HepG2 (cell line): Measurements from ENCODE around the gene CFAP43. TPM values are rescaled to one million over a fixed set of nuclear protein-coding genes. Genes with fewer than 3 reads are reported as not detected.

ENCODE experiments used
- ATAC-seq: fragments of 200-7000 bp; cut with Tn5 transposase; 3 replicates; pipeline ENCODE4 v1.9.1; 2020; ENCODE audit warnings: mild to moderate bottlenecking, moderate library complexity
- BruUV-seq: library from RNA; stranded (reverse); fragments of 400-500 nt; replicated peaks from 2 replicates; lab custom pipeline; 2021; lab: Mats Ljungman, UMichigan
- CTCF ChIA-PET: fragments of 300-600 bp; formaldehyde crosslinking; extraction: SDS; loops from one replicate; lab custom pipeline; 2021; ENCODE audit warnings: low total read pairs, inconsistent platforms, low intra/inter-chr PET ratio; lab: Yijun Ruan, JAX
- POLR2A ChIA-PET: fragments of 350-600 bp; sonication (Branson Sonifier 250); formaldehyde crosslinking; loops from one replicate; lab custom pipeline; 2020; ENCODE audit warnings: antibody characterized with exemption, inconsistent platforms; lab: Yijun Ruan, JAX
- DNase-seq: peaks from one replicate; pipeline ENCODE4 v3.0.0-alpha.2; 2015; ENCODE audit warnings: low spot score
- FAIRE-seq: peaks from 3 replicates; lab custom pipeline; 2011; peaks lifted over from hg19 to GRCh38; lab: Jason Lieb, UNC
- H2AFZ ChIP-seq: one replicate; pipeline ENCODE4 v1.6.1; 2011; ENCODE audit warnings: low read length, inconsistent platforms
- H3K27ac ChIP-seq: fragments of 300-600 bp; 3 replicates; pipeline ENCODE4 v1.8.0; 2011; ENCODE audit warnings: mixed run types, mild to moderate bottlenecking, mixed read lengths, low read length, inconsistent platforms; ENCODE audit not compliant: insufficient read depth; ENCODE audit errors: extremely low read length
- H3K27me3 ChIP-seq, 2 experiments: fragments of 200-600 bp in 1 of 2; 2 replicates in 1 of 2; 3 replicates in 1 of 2; pipeline versions ENCODE4 v1.6.0 to v1.8.0; 2011; ENCODE audit warnings: low read length in 2 of 2, mild to moderate bottlenecking in 2 of 2, moderate library complexity in 2 of 2, inconsistent platforms in 1 of 2; ENCODE audit not compliant: insufficient read depth in 2 of 2, control insufficient read depth in 1 of 2
- H3K36me3 ChIP-seq, 2 experiments: fragments of 200-600 bp in 1 of 2; replicated peaks in 1 of 2; 2 replicates in 1 of 2; 3 replicates in 1 of 2; pipeline versions ENCODE4 v1.5.1 to v1.8.0; 2011; ENCODE audit warnings: low read length in 2 of 2, inconsistent platforms in 1 of 2; ENCODE audit not compliant: insufficient read depth in 2 of 2, control insufficient read depth in 1 of 2
- H3K4me1 ChIP-seq: 2 replicates; pipeline ENCODE4 v1.5.1; 2012; ENCODE audit warnings: low read length, inconsistent platforms; ENCODE audit not compliant: insufficient read depth
- H3K4me2 ChIP-seq: 2 replicates; pipeline ENCODE4 v1.6.0; 2011; ENCODE audit warnings: low read depth, low read length, inconsistent platforms
- H3K4me3 ChIP-seq, 3 experiments: fragments of 200-600 bp in 1 of 3; sonication (generic), shearing (Covaris generic) in 1 of 3; replicated peaks in 1 of 3; 2 replicates each; pipeline ENCODE4 v1.5.1; 2011 to 2016; ENCODE audit warnings: low read length in 3 of 3, inconsistent platforms in 2 of 3, low read depth in 2 of 3, mild to moderate bottlenecking in 2 of 3, control low read depth in 1 of 3, mixed read lengths in 1 of 3; ENCODE audit not compliant: insufficient read depth in 1 of 3
- H3K79me2 ChIP-seq: one replicate; pipeline ENCODE4 v1.6.1; 2011; ENCODE audit warnings: low read length, inconsistent platforms; ENCODE audit not compliant: insufficient read depth
- H3K9ac ChIP-seq: 2 replicates; pipeline ENCODE4 v1.6.0; 2011; ENCODE audit warnings: mild to moderate bottlenecking, low read depth, low read length, inconsistent platforms; ENCODE audit not compliant: insufficient read depth
- H3K9me3 ChIP-seq: 2 replicates; pipeline ENCODE4 v1.5.1; 2012; ENCODE audit warnings: mild to moderate bottlenecking, low read length
- H4K20me1 ChIP-seq: 2 replicates; pipeline ENCODE4 v1.6.0; 2011; ENCODE audit warnings: inconsistent platforms, mild to moderate bottlenecking, low read length, moderate library complexity; ENCODE audit not compliant: insufficient read depth
- DNMT1 ChIP-seq: sonication (generic); formaldehyde crosslinking; IDR thresholded peaks from 2 replicates; pipeline ENCODE4 v1.5.1; 2020; ENCODE audit warnings: mild to moderate bottlenecking, missing genetic modification reagents
- ESRRA ChIP-seq: sonication (generic); formaldehyde crosslinking; IDR thresholded peaks from 2 replicates; pipeline ENCODE4 v1.5.1; 2020; ENCODE audit warnings: mild to moderate bottlenecking, low read depth, missing genetic modification reagents
- FOXK1 ChIP-seq: sonication (generic); formaldehyde crosslinking; IDR thresholded peaks from 2 replicates; pipeline ENCODE4 v1.4.0; 2020; ENCODE audit warnings: low read depth, missing genetic modification reagents, borderline replicate concordance
- KMT2A ChIP-seq: sonication (generic); formaldehyde crosslinking; IDR thresholded peaks from 2 replicates; pipeline ENCODE4 v1.4.0; 2020; ENCODE audit warnings: missing genetic modification reagents
- MAF1 ChIP-seq: sonication (generic); formaldehyde crosslinking; IDR thresholded peaks from 2 replicates; pipeline ENCODE4 v1.5.0; 2020; ENCODE audit warnings: missing genetic modification reagents, borderline replicate concordance
- SAFB2 ChIP-seq: sonication (generic); formaldehyde crosslinking; IDR thresholded peaks from 2 replicates; pipeline ENCODE4 v1.5.1; 2020; ENCODE audit warnings: missing genetic modification reagents, low read depth, mild to moderate bottlenecking, borderline replicate concordance
- SCMH1 ChIP-seq: sonication (generic); formaldehyde crosslinking; IDR thresholded peaks from 2 replicates; pipeline ENCODE4 v1.9.0; 2021; ENCODE audit warnings: missing genetic modification reagents, mild to moderate bottlenecking, borderline replicate concordance
- SNRNP70 ChIP-seq: fragments of 200-400 bp; formaldehyde crosslinking; IDR thresholded peaks from 2 replicates; pipeline ENCODE4 v1.6.1; 2017; ENCODE audit warnings: mild to moderate bottlenecking, low read depth, low read length, moderate library complexity
- SOX13 ChIP-seq, 3 experiments: fragments of 450-650 bp in 1 of 3; sonication (generic) in 1 of 3; formaldehyde crosslinking in 1 of 3; IDR thresholded peaks in 2 of 3; conservative IDR thresholded peaks in 1 of 3; 2 replicates each; pipeline versions ENCODE4 v1.5.0 to v1.6.1; 2016 to 2020; ENCODE audit warnings: antibody characterized with exemption in 1 of 3, mild to moderate bottlenecking in 1 of 3, missing compliant biosample characterization in 1 of 3, missing genetic modification reagents in 1 of 3, moderate library complexity in 1 of 3
- TARDBP ChIP-seq: sonication (generic); formaldehyde crosslinking; IDR thresholded peaks from 2 replicates; pipeline ENCODE4 v1.8.0; 2022; ENCODE audit warnings: mild to moderate bottlenecking, missing genetic modification reagents
- ZBTB38 ChIP-seq: sonication (generic); formaldehyde crosslinking; IDR thresholded peaks from 2 replicates; pipeline ENCODE4 v1.5.1; 2020; ENCODE audit warnings: mild to moderate bottlenecking, missing genetic modification reagents
- ZFAT ChIP-seq: sonication (generic); formaldehyde crosslinking; conservative IDR thresholded peaks from 2 replicates; pipeline ENCODE4 v1.8.1; 2023; ENCODE audit warnings: missing genetic modification reagents, inconsistent platforms
- ZFP41 ChIP-seq: sonication (generic); formaldehyde crosslinking; IDR thresholded peaks from 2 replicates; pipeline ENCODE4 v1.4.0; 2020; ENCODE audit warnings: mild to moderate bottlenecking, missing genetic modification reagents, borderline replicate concordance
- ZNF331 ChIP-seq: sonication (generic); formaldehyde crosslinking; IDR thresholded peaks from 2 replicates; pipeline ENCODE4 v1.4.0; 2020; ENCODE audit warnings: missing genetic modification reagents
- ZNF451 ChIP-seq: sonication (generic); formaldehyde crosslinking; IDR thresholded peaks from 2 replicates; pipeline ENCODE4 v1.5.0; 2020; ENCODE audit warnings: mild to moderate bottlenecking, missing genetic modification reagents
- ZNF460 ChIP-seq: sonication (generic); formaldehyde crosslinking; IDR thresholded peaks from 2 replicates; pipeline ENCODE4 v1.5.1; 2020; ENCODE audit warnings: missing genetic modification reagents, mild to moderate bottlenecking, borderline replicate concordance
- ZNF652 ChIP-seq: IDR thresholded peaks from 2 replicates; pipeline ENCODE4 v1.6.1; 2016; ENCODE audit warnings: low read depth, borderline replicate concordance
- ZNF790 ChIP-seq: sonication (generic); formaldehyde crosslinking; IDR thresholded peaks from 2 replicates; pipeline ENCODE4 v1.8.0; 2022; ENCODE audit warnings: missing genetic modification reagents, mild to moderate bottlenecking, borderline replicate concordance
- WGBS: methylation state at CpG from one replicate; pipeline ENCODE4 v1.1.6; 2017; ENCODE audit warnings: low lambda C conversion rate; 5-methylcytosine and 5-hydroxymethylcytosine counted together
- in situ Hi-C: cut with HindIII; loops from 2 replicates; pipeline ENCODE4 v1.10.0; 2017; ENCODE audit warnings: low pct_unique_long_range_greater_than_20kb; ENCODE audit not compliant: extremely low pct_ligation_motif_present
- intact Hi-C: fragments of 100-400 bp; cut with micrococcal nuclease; formaldehyde crosslinking; loops from one replicate; pipeline ENCODE4 v1.10.0; 2022; ENCODE audit not compliant: unreplicated experiment
- polyA plus RNA-seq, 8 experiments: library from polyadenylated mRNA; depleted of rRNA in 3 of 8; stranded (reverse) in 7 of 8; unstranded in 1 of 8; fragments of >200 nt; fragmentation: Illumina TruSeq in 4 of 8; extraction: Trizol in 4 of 8; gene quantifications; 2 replicates each; pipeline versions ENCODE4 v1.2.1 to v1.2.3, GENCODE V29; 2011 to 2016; ENCODE audit warnings: low read depth in 4 of 8, missing spikeins in 1 of 8, mixed read lengths in 1 of 8; ENCODE audit not compliant: insufficient read depth in 1 of 8
- total RNA-seq, 5 experiments: library from RNA; depleted of rRNA; stranded (reverse); fragments of >200 nt; fragmentation: Illumina TruSeq; extraction: Trizol; gene quantifications; 2 replicates each; pipeline ENCODE4 v1.2.3, GENCODE V29; 2016; ENCODE audit warnings: low read depth in 1 of 5
- TF ChIP-seq, protein P1 (sequence below): sonication (generic); formaldehyde crosslinking; IDR thresholded peaks from 2 replicates; pipeline ENCODE4 v1.5.0; 2020; ENCODE audit warnings: mild to moderate bottlenecking, low read depth, missing genetic modification reagents, borderline replicate concordance
- TF ChIP-seq, protein P2 (sequence below): IDR thresholded peaks from 2 replicates; pipeline ENCODE4 v1.6.1; 2016; ENCODE audit warnings: mild to moderate bottlenecking, missing biosample characterization, missing genetic modification reagents
- TF ChIP-seq, protein P3 (sequence below): sonication (generic); formaldehyde crosslinking; IDR thresholded peaks from 2 replicates; pipeline ENCODE4 v1.4.0; 2020; ENCODE audit warnings: mild to moderate bottlenecking, missing genetic modification reagents
- TF ChIP-seq, protein P4 (sequence below): IDR thresholded peaks from 2 replicates; pipeline ENCODE4 v1.6.1; 2012; ENCODE audit warnings: inconsistent platforms
- TF ChIP-seq, protein P5 (sequence below): sonication (generic); formaldehyde crosslinking; IDR thresholded peaks from 2 replicates; pipeline ENCODE4 v1.8.1; 2023; ENCODE audit warnings: missing genetic modification reagents, mild to moderate bottlenecking, borderline replicate concordance

Gene CFAP43
- total and polyA plus RNA-seq, 2 of the 13 experiments (the other 11 are each of a cell fraction or from before 2014, with no cell fraction given), result 0.24 to 0.38 TPM

DNA sequence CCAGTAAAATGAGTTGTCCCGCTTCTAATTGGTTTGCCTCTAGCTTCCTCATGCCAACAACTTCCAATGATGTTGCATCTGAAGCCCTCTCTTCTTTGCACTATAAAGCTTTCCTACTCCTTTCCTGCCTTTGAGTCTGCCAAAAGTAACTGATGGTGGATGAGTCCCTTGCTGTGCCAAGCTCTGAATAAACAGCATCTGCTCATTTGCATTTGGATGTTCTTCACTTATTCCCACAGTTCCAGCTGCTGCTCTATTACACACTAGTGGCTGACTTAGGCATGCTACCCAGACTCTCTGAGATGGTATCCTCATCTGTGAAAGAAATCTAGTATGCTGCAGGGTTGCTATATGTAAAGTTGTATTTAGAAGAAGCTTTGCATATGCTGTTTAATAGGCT, 85.3 kb downstream of the CFAP43 start:
- no peak for FAIRE-seq
- ChIA-PET CTCF (no interaction called here), POLR2A (interaction anchor here (1.1 kb wide), 1 partner anchor 25 kb away, joined by 3 read pairs; the partner anchor contains the start of gene SFR1)

DNA sequence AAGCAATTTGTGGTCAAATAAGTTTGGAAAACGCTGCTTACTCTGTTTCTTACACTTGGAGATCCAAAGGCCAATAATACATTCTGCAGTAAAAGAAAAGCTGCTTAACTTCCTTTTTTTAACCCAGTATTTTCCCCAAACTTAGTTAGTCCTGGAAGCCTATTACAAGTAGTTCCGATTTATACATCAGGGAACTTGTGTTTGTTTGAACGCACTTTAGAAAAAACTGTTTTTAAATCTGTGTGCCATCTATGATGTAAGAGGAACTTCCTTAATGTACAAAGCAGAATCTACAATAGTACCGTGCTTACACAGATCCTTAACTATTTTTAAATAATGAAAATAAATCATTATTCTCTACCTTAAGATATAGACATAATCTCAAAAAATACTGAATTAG, 87.2 kb downstream of the CFAP43 start:
- no peak for DNase-seq
- intact Hi-C loops (no loop called here), in situ Hi-C loops (no loop called here)
- Histone ChIP-seq H3K79me2 (no peaks in the 10 kb centered on the region), H4K20me1 (no peaks in the 10 kb centered on the region), H2AFZ (no peak overlapping the region), H3K9me3 (no peaks in the 10 kb centered on the region), H3K4me1 (no peaks in the 10 kb centered on the region), H3K4me3 (no peak overlapping the region), H3K27ac (no peak overlapping the region), H3K36me3 (no peaks in the 10 kb centered on the region), H3K27me3 (no peaks in the 10 kb centered on the region), H3K4me2 (no peak overlapping the region), H3K9ac (no peak overlapping the region)
- ChIA-PET CTCF (no interaction called here), POLR2A (no interaction called here)
- no peak for ATAC-seq
- WGBS, result 27% methylated on average over 4 of the region's 4 CpGs
- BruUV-seq, result no TSS peak
- no peak for FAIRE-seq
- no peak for TF ChIP-seq ZNF460 (CRISPR knock-in tag)
- no peak for TF ChIP-seq ZFAT (CRISPR knock-in tag)
- no peak for TF ChIP-seq ZNF652 (CRISPR knock-in tag)
- TF ChIP-seq, protein P1, sequence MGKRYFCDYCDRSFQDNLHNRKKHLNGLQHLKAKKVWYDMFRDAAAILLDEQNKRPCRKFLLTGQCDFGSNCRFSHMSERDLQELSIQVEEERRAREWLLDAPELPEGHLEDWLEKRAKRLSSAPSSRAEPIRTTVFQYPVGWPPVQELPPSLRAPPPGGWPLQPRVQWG, result no peak
- TF ChIP-seq, protein P2, sequence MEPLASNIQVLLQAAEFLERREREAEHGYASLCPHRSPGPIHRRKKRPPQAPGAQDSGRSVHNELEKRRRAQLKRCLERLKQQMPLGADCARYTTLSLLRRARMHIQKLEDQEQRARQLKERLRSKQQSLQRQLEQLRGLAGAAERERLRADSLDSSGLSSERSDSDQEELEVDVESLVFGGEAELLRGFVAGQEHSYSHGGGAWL (CRISPR knock-in tag), result no peak
- TF ChIP-seq ZNF790 (CRISPR knock-in tag), result no peak
- TF ChIP-seq, protein P3, sequence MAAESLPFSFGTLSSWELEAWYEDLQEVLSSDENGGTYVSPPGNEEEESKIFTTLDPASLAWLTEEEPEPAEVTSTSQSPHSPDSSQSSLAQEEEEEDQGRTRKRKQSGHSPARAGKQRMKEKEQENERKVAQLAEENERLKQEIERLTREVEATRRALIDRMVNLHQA (CRISPR knock-in tag), result no peak
- no peak for TF ChIP-seq SAFB2 (CRISPR knock-in tag)
- no peak for TF ChIP-seq SNRNP70
- no peak for TF ChIP-seq MAF1 (CRISPR knock-in tag)

More for the DNA sequence above, 85.3 kb downstream of the CFAP43 start:
- no TSS peak for BruUV-seq
- DNase-seq, result no peak
- Histone ChIP-seq H3K9me3 (peaks cover 8% of the 10 kb centered on the region), H3K27me3 (no peaks in the 10 kb centered on the region), H3K36me3 (no peaks in the 10 kb centered on the region), H3K4me1 (no peaks in the 10 kb centered on the region), H3K79me2 (no peaks in the 10 kb centered on the region), H4K20me1 (no peaks in the 10 kb centered on the region)
- ATAC-seq, result no peak
- intact Hi-C loops, result no loop called here
- TF ChIP-seq ESRRA (CRISPR knock-in tag), result no peak
- TF ChIP-seq ZFP41 (CRISPR knock-in tag), result no peak
- TF ChIP-seq, protein P4, sequence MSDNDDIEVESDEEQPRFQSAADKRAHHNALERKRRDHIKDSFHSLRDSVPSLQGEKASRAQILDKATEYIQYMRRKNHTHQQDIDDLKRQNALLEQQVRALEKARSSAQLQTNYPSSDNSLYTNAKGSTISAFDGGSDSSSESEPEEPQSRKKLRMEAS, result no peak
- no peak for TF ChIP-seq ZNF451 (CRISPR knock-in tag)
- TF ChIP-seq SOX13 (IDR thresholded peaks at IDR 0.05), result no peak
- no peak for TF ChIP-seq SOX13 (CRISPR knock-in tag; conservative IDR thresholded peaks at IDR 0.05 in 1 of 2, IDR thresholded peaks at IDR 0.05 in 1 of 2)
- TF ChIP-seq SCMH1 (CRISPR knock-in tag), result no peak
- TF ChIP-seq DNMT1, result no peak
- no peak for TF ChIP-seq FOXK1
- TF ChIP-seq, protein P5, sequence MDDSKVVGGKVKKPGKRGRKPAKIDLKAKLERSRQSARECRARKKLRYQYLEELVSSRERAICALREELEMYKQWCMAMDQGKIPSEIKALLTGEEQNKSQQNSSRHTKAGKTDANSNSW (CRISPR knock-in tag), result no peak
- no peak for TF ChIP-seq ZNF331 (CRISPR knock-in tag)
- no peak for TF ChIP-seq ZBTB38 (CRISPR knock-in tag)
- no peak for TF ChIP-seq TARDBP (CRISPR knock-in tag)
- TF ChIP-seq KMT2A (CRISPR knock-in tag), result no peak
- TF ChIP-seq, all 625 proteins: peak for 0
- Histone ChIP-seq H3K9ac (no peak overlapping the region), H3K4me3 (no peak overlapping the region), H3K4me2 (no peak overlapping the region), H2AFZ (no peak overlapping the region), H3K27ac (no peak overlapping the region)
- 0% methylated on average over 1 of the region's 1 CpG for WGBS
- in situ Hi-C loops, result no loop called here
